GM19324 (cell line): ENCODE data around the gene SLC49A4.

ENCODE experiments used
- ATAC-seq: cut with Tn5 transposase; IDR thresholded peaks from one replicate; pipeline ENCODE4 v1.9.1; 2021; ENCODE audit warnings: mild to moderate bottlenecking, moderate library complexity; ENCODE audit not compliant: unreplicated experiment, low FRiP score

SLC49A4 gene

DNA sequence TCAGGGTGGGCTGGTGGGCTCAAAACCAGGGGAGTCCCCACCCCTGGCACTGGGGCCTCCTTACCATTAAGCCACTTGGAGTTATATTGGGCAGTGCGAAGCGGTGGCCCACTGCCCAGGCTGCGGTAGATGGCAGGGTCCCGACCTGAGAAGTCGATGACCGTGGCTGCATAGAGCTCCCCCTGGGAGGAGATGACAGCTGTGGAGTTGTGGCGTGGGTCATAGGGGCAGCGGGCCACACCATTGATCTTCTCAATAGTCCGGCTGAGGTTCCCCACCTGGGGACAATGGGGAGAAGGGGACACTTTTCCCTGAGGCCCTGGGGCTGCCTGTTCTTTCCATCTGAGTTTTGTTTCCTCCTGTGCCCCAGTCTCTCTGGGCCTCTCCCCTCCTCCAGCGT is 132.9 kb downstream of the SLC49A4 start:
- ATAC-seq = no peak

DNA sequence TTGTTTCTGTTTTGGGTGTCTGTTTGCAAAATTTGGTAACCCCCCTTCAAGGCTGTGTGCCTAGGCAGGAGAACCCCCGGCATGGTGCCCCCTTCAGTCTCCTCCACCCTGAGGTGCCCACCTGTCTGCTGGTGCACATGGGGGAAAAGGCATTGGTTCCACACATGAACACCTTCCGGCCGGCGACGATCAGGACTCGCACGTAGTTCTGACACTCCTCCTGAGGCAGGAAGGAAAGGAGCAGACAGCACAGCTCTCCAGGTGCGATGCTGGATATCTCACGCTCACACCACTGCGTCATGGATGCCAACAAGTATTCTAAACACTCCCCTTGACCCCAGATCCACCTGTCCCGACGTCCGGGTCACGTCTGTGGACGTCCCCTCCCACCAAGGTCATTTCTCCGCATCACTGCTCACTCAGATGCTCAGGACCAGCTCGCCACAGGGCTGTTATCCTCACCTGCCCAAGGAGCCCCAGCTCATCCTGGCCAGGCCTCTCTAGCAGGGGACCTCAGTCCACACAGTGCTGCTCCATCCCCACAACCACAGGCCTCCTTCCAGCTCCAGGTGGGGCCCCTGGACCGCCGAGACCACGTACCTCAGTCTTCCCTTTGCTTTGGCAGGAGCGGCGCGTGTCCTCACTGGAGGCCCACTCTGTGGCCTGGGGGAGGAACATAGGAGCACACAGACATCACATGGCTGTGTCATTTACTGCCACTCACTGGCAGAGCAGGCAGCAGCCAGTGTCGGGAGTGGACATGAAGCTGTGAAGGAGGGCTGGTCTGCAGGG is 133.7 kb downstream of the SLC49A4 start:
- no peak for ATAC-seq

DNA sequence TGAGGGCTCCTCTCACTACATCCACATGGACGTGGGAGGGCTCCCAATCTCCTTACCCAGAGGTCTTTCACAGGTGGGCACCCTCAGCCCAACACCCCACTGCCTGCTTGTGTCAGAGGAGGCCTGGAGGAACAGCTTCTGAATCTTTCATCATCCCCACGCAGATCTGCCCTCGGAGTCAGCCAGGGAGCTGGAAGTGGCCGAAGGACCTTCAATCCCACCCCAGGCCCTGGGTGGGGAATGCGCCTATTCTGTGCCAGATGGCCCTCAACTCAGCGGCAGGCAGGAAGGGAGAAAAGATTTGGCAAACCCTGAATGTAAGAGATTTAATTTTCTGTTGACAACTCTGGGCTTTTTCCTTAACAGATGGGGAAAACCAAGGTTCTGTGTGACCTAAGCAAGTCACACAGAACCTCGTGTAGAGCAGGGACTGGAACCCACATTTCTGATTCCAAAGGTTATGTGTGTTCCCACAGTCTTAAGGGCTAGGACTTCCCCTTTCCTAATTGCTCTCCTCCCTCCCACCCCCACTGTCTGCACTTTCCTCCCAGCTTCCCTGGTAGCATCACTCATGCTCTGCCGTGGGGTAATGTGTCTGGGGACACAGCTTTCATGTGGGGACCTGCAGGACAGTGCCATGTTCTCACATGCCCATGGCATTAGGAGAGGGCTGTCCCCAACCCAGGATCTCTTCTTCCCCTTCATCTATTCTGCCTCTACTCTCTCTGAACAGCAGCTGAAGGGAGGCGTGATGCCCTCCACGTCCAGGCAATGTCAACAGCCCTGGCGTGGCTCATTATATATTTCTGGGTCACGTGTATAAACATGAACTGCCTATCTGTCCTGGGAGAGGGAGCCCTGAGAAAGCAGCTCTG is 134.6 kb downstream of the SLC49A4 start:
- ATAC-seq = no peak

DNA sequence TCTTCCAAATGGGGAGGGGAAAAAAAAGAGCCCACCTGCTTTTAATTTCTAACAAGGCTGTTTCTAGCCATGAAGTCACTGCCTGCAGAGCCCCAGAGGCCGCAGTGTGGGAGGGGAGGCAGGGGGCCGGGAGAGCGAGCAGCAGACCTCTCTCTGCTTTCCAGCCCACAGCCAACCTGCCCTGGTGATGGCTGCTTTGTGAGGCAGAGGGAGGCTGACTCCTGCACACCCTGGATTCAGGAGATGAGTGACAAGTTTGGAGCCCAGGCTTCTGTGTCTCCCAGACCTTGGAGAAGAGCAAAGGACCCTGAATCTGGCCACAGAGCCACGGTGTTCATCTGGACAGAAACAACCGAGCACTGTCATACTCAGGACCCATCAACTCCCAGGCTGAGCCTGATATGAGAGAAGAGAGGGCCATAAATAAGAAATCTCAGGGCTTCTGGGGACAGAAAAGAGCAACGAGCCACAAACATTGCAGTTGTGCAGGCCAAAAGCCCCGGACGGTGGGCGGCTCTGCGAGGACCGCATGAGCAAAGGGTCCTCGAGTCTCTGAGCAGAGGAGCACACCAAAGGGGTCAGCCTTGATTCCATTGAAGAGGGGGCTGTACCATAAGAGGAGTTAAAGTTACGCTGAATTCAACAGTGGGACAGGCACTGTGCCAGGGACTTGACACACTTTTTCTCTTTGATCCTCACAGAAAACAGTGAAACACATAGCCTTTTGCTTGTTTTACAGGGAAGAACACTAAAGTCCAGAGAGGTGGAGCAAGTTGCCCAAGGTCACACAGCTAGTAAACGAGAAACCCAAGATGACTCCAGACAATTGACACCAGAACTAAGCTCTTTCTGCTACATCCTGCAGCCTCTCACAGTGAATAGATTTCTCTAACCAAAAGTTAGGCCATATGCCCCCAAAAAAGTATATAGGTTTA is 135.5 kb downstream of the SLC49A4 start:
- no peak for ATAC-seq
